Neural cell (in vitro differentiated cells): Measurements from ENCODE around the gene MDH2. TPM values are rescaled to one million over a fixed set of nuclear protein-coding genes. Genes with fewer than 3 reads are reported as not detected.

Source experiments
- H2AFZ ChIP-seq: fragments of 200-600, 300-800 bp; sonication (generic), shearing (Covaris generic); 2 replicates; pipeline ENCODE4 v1.6.0; 2014; ENCODE audit warnings: low read depth, mild to moderate bottlenecking, antibody characterized with exemption, low read length, moderate library complexity
- H3F3A ChIP-seq: fragments of 200-600 bp; shearing (Covaris generic); 2 replicates; pipeline ENCODE4 v1.6.1; 2016; ENCODE audit warnings: mild to moderate bottlenecking, moderate library complexity, mixed read lengths, antibody characterized with exemption, low read length; ENCODE audit not compliant: insufficient read depth, poor library complexity, severe bottlenecking
- H3K27ac ChIP-seq: fragments of 200-600, 300-800 bp; sonication (generic), shearing (Covaris generic); 2 replicates; pipeline ENCODE4 v1.5.1; 2014; ENCODE audit warnings: mild to moderate bottlenecking, low read length, moderate library complexity
- H3K27me3 ChIP-seq: fragments of 300-800, 200-600 bp; sonication (generic), shearing (Covaris generic); 2 replicates; pipeline ENCODE4 v1.6.0; 2014; ENCODE audit warnings: mild to moderate bottlenecking, low read depth, low read length, moderate library complexity; ENCODE audit not compliant: insufficient read depth
- H3K36me3 ChIP-seq: fragments of 300-800, 200-600 bp; sonication (generic), shearing (Covaris generic); 2 replicates; pipeline ENCODE4 v1.5.1; 2014; ENCODE audit warnings: mild to moderate bottlenecking, antibody characterized with exemption, low read length, moderate library complexity; ENCODE audit not compliant: insufficient read depth
- H3K4me2 ChIP-seq: fragments of 300-800, 200-600 bp; sonication (generic), shearing (Covaris generic); 2 replicates; pipeline ENCODE4 v1.6.0; 2014; ENCODE audit warnings: mild to moderate bottlenecking, low read length
- H3K4me3 ChIP-seq: fragments of 300-800, 200-600 bp; sonication (generic), shearing (Covaris generic); 2 replicates; pipeline ENCODE4 v1.5.1; 2014; ENCODE audit warnings: mild to moderate bottlenecking, low read length, moderate library complexity
- H3K79me2 ChIP-seq: fragments of 200-600 bp; shearing (Covaris generic); replicated peaks from 2 replicates; pipeline ENCODE4 v1.6.0; 2014; ENCODE audit warnings: mild to moderate bottlenecking, low read length, moderate library complexity; ENCODE audit not compliant: insufficient read depth
- H3K9ac ChIP-seq: fragments of 300-800, 200-600 bp; sonication (generic), shearing (Covaris generic); 2 replicates; pipeline ENCODE4 v1.6.1; 2016; ENCODE audit warnings: mild to moderate bottlenecking, low read length, mixed read lengths
- H3K9me2 ChIP-seq: fragments of 200-600 bp; shearing (Covaris generic); 2 replicates; pipeline ENCODE4 v1.6.1; 2016; ENCODE audit warnings: mild to moderate bottlenecking, low read length, mixed read lengths; ENCODE audit not compliant: insufficient read depth
- H3K9me3 ChIP-seq: fragments of 200-600, 300-800 bp; sonication (generic), shearing (Covaris generic); 2 replicates; pipeline ENCODE4 v1.6.1; 2016; ENCODE audit warnings: mild to moderate bottlenecking, mixed run types, low read length, moderate library complexity, mixed read lengths
- H4K20me1 ChIP-seq: fragments of 200-600 bp; shearing (Covaris generic); 2 replicates; pipeline ENCODE4 v1.6.1; 2016; ENCODE audit warnings: mild to moderate bottlenecking, mixed run types; ENCODE audit not compliant: insufficient read depth
- CTCF ChIP-seq: fragments of 450-650 bp; IDR thresholded peaks from 2 replicates; pipeline ENCODE4 v1.5.1; 2014; ENCODE audit warnings: antibody characterized with exemption, mild to moderate bottlenecking, moderate library complexity; ENCODE audit not compliant: poor library complexity, severe bottlenecking
- EP300 ChIP-seq: fragments of 450-650 bp; conservative IDR thresholded peaks from 2 replicates; pipeline ENCODE4 v1.6.1; 2014; ENCODE audit warnings: antibody characterized with exemption, mild to moderate bottlenecking, moderate library complexity; ENCODE audit not compliant: poor library complexity, severe bottlenecking
- EZH2 ChIP-seq: fragments of 200-600, 300-800 bp; shearing (Covaris generic), sonication (generic); IDR thresholded peaks from 2 replicates; pipeline ENCODE4 v1.6.1; 2014; ENCODE audit warnings: antibody characterized with exemption, low read length, borderline replicate concordance, mild to moderate bottlenecking; ENCODE audit not compliant: insufficient read depth, poor library complexity, severe bottlenecking
- POLR2AphosphoS5 ChIP-seq: IDR thresholded peaks from 2 replicates; pipeline ENCODE4 v1.6.1; 2012
- RAD21 ChIP-seq: fragments of 450-650 bp; conservative IDR thresholded peaks from 2 replicates; pipeline ENCODE4 v1.6.1; 2014; ENCODE audit warnings: antibody characterized with exemption, mild to moderate bottlenecking, moderate library complexity
- REST ChIP-seq: IDR thresholded peaks from 2 replicates; pipeline ENCODE4 v1.6.1; 2012; ENCODE audit warnings: borderline replicate concordance
- SMC3 ChIP-seq: fragments of 450-650 bp; conservative IDR thresholded peaks from 2 replicates; pipeline ENCODE4 v1.6.1; 2014; ENCODE audit warnings: antibody characterized with exemption, mild to moderate bottlenecking, moderate library complexity; ENCODE audit not compliant: poor library complexity
- TAF1 ChIP-seq: IDR thresholded peaks from 2 replicates; pipeline ENCODE4 v1.6.1; 2012; ENCODE audit warnings: low read depth
- polyA plus RNA-seq: library from polyadenylated mRNA; depleted of rRNA; stranded (reverse); fragments of >200 nt; gene quantifications from 2 replicates; pipeline ENCODE4 v1.2.3, GENCODE V29; 2014

Gene MDH2
- polyA plus RNA-seq, 1 donor from 2014 or later = 60.5 TPM

DNA sequence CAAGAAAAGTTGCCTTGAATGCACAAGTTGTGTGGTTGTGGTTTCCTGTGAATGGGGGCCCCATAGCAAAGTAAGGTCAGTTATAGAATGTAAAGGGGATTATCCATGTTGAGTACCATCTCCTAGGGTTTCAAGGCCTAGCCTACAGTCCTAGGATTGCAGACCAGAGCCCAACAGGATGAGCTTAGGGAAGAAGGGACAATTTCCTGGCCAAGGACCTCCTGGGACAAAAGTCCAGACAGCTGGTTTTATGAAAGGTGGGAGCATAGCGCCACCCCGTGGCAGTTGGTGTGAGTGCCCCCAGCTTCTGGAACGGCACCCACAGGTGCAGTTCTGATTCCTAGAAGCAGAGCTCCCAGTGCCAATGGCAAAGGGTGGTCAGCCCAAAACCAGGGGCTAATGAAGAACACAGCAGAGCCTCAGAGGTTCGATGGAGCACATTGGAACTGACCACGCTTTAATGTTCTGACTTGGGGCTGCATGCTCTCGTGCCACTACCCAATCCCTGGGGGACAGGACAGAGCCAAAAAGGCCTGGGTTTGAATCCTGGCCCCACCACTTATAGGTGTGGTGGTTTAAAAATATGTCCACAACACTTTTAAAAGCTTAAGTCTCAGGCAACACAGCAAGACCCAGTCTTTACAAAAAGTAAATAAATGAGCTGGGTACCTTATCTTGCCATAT is 27.7 kb upstream of the MDH2 start:
- Histone ChIP-seq H3K9ac (no peak overlapping the region), H3K9me3 (no peaks in the 10 kb centered on the region), H3K27me3 (no peaks in the 10 kb centered on the region), H3K9me2 (no peaks in the 10 kb centered on the region), H2AFZ (no peak overlapping the region), H3K79me2 (no peaks in the 10 kb centered on the region), H3K4me3 (no peak overlapping the region), H3K27ac (no peak overlapping the region), H4K20me1 (no peaks in the 10 kb centered on the region), H3K36me3 (no peaks in the 10 kb centered on the region), H3K4me2 (no peak overlapping the region), H3F3A (no peaks in the 10 kb centered on the region)
- TF ChIP-seq RAD21 (peak; percentile 84), SMC3 (peak; percentile 84), POLR2AphosphoS5 (no peak), CTCF (peak; percentile 81)

GRCh38 chr7:76022026-76022780 is 25.7 kb upstream of the MDH2 start:
- Histone ChIP-seq H3K79me2 (no peaks in the 10 kb centered on the region), H2AFZ (no peak overlapping the region), H3K4me2 (no peak overlapping the region), H3K27ac (no peak overlapping the region), H3K9ac (no peak overlapping the region), H4K20me1 (no peaks in the 10 kb centered on the region), H3K27me3 (no peaks in the 10 kb centered on the region), H3K36me3 (no peaks in the 10 kb centered on the region), H3K9me3 (no peaks in the 10 kb centered on the region), H3F3A (no peaks in the 10 kb centered on the region), H3K9me2 (no peaks in the 10 kb centered on the region), H3K4me3 (no peak overlapping the region)
- TF ChIP-seq EZH2 (no peak), REST (no peak), TAF1 (no peak), EP300 (no peak)
